IMR-90 (cell line): ENCODE results near the gene RPL37. TPM values are rescaled to one million over a fixed set of nuclear protein-coding genes. Genes with fewer than 3 reads are reported as not detected.

Experiments used
- ATAC-seq: fragments of 200-7000 bp; cut with Tn5 transposase; 2 replicates; pipeline ENCODE4 v1.9.1; 2020; ENCODE audit warnings: low read depth, mild to moderate bottlenecking, moderate library complexity
- BruUV-seq: library from RNA; stranded (reverse); fragments of 400-500 nt; replicated peaks from 2 replicates; lab custom pipeline; 2021; lab: Mats Ljungman, UMichigan
- CTCF ChIA-PET: fragments of 300-600 bp; formaldehyde crosslinking; extraction: SDS; loops from one replicate; lab custom pipeline; 2021; ENCODE audit warnings: antibody characterized with exemption; lab: Yijun Ruan, JAX
- POLR2A ChIA-PET: fragments of 300-600 bp; sonication (Branson Sonifier 250); formaldehyde crosslinking; loops from one replicate; lab custom pipeline; 2022; ENCODE audit warnings: antibody characterized with exemption; ENCODE audit not compliant: unreplicated experiment; lab: Charles Lee
- DNase-seq: peaks from one replicate; pipeline ENCODE4 v3.0.0; 2013
- H2AFZ ChIP-seq: replicated peaks from 2 replicates; pipeline ENCODE3; 2013; ENCODE audit warnings: low read length, mild to moderate bottlenecking; ENCODE audit not compliant: poor library complexity
- H2AK5ac ChIP-seq: 2 replicates; pipeline ENCODE4 v1.6.1; 2013; ENCODE audit warnings: low read depth, low read length, inconsistent platforms
- H2AK9ac ChIP-seq: replicated peaks from 2 replicates; pipeline ENCODE3; 2013; ENCODE audit warnings: mild to moderate bottlenecking, low read depth, low read length, moderate library complexity; ENCODE audit not compliant: poor library complexity
- H2BK120ac ChIP-seq: 2 replicates; pipeline ENCODE4 v1.6.1; 2013; ENCODE audit warnings: low read depth, low read length, inconsistent platforms
- H2BK15ac ChIP-seq: 3 replicates; pipeline ENCODE4 v1.6.1; 2013; ENCODE audit warnings: low read depth, low read length, inconsistent platforms
- H2BK20ac ChIP-seq: 2 replicates; pipeline ENCODE4 v1.6.1; 2013; ENCODE audit warnings: low read depth, mild to moderate bottlenecking, inconsistent platforms, low read length, moderate library complexity
- H2BK5ac ChIP-seq: 2 replicates; pipeline ENCODE4 v1.6.1; 2013; ENCODE audit warnings: mild to moderate bottlenecking, low read depth, low read length, inconsistent platforms; ENCODE audit not compliant: poor library complexity, severe bottlenecking
- H3K14ac ChIP-seq: replicated peaks from 2 replicates; pipeline ENCODE4 v1.6.1; 2013; ENCODE audit warnings: low read depth, low read length, inconsistent platforms
- H3K18ac ChIP-seq: 2 replicates; pipeline ENCODE4 v1.6.1; 2013; ENCODE audit warnings: low read depth, low read length, control low read depth
- H3K23ac ChIP-seq: 2 replicates; pipeline ENCODE4 v1.6.1; 2013; ENCODE audit warnings: low read depth, low read length, inconsistent platforms
- H3K27ac ChIP-seq: 2 replicates; pipeline ENCODE4 v1.5.1; 2013; ENCODE audit warnings: mild to moderate bottlenecking, control low read depth, low read length; ENCODE audit not compliant: insufficient read depth
- H3K27me3 ChIP-seq: 2 replicates; pipeline ENCODE4 v1.6.1; 2013; ENCODE audit warnings: low read length; ENCODE audit not compliant: control insufficient read depth, insufficient read depth
- H3K36me3 ChIP-seq: 2 replicates; pipeline ENCODE4 v1.6.1; 2013; ENCODE audit warnings: low read length, mixed read lengths; ENCODE audit not compliant: control insufficient read depth, insufficient read depth
- H3K4ac ChIP-seq: 2 replicates; pipeline ENCODE4 v1.6.1; 2013; ENCODE audit warnings: low read depth, low read length, inconsistent platforms
- H3K4me1 ChIP-seq: 2 replicates; pipeline ENCODE4 v1.6.1; 2013; ENCODE audit warnings: low read length, mixed read lengths; ENCODE audit not compliant: control insufficient read depth, insufficient read depth
- H3K4me2 ChIP-seq: 2 replicates; pipeline ENCODE4 v1.6.1; 2013; ENCODE audit warnings: low read depth, mild to moderate bottlenecking, control low read depth, low read length, moderate library complexity
- H3K4me3 ChIP-seq: 2 replicates; pipeline ENCODE4 v1.5.1; 2013; ENCODE audit warnings: low read depth, mild to moderate bottlenecking, control low read depth, low read length, moderate library complexity; ENCODE audit not compliant: insufficient read depth
- H3K56ac ChIP-seq: 2 replicates; pipeline ENCODE4 v1.6.1; 2013; ENCODE audit warnings: low read length, inconsistent platforms; ENCODE audit not compliant: insufficient read depth; ENCODE audit errors: extremely low read depth
- H3K79me1 ChIP-seq, 2 experiments: 2 replicates each; pipeline ENCODE4 v1.6.1; 2013; ENCODE audit warnings: low read length in 2 of 2, inconsistent platforms in 1 of 2, low read depth in 1 of 2
- H3K9ac ChIP-seq: 2 replicates; pipeline ENCODE4 v1.6.1; 2013; ENCODE audit warnings: low read depth, low read length, control low read depth
- H3K9me1 ChIP-seq: 2 replicates; pipeline ENCODE4 v1.6.1; 2013; ENCODE audit warnings: low read length, inconsistent platforms; ENCODE audit not compliant: insufficient read depth
- H3K9me3 ChIP-seq: 2 replicates; pipeline ENCODE4 v1.6.1; 2013; ENCODE audit warnings: low read length; ENCODE audit not compliant: control insufficient read depth, insufficient read depth
- H4K20me1 ChIP-seq: 2 replicates; pipeline ENCODE4 v1.6.1; 2013; ENCODE audit warnings: low read length, inconsistent platforms; ENCODE audit not compliant: insufficient read depth
- H4K5ac ChIP-seq: 2 replicates; pipeline ENCODE4 v1.6.1; 2013; ENCODE audit warnings: mild to moderate bottlenecking, low read depth, low read length, control low read depth
- H4K8ac ChIP-seq, 2 experiments: 2 replicates each; pipeline ENCODE4 v1.6.1; 2013; ENCODE audit warnings: low read depth in 2 of 2, low read length in 2 of 2, control low read depth in 1 of 2, inconsistent platforms in 1 of 2
- H4K91ac ChIP-seq: 2 replicates; pipeline ENCODE4 v1.6.1; 2013; ENCODE audit warnings: low read depth, low read length, inconsistent platforms; ENCODE audit not compliant: insufficient read depth
- CEBPB ChIP-seq: IDR thresholded peaks from 2 replicates; pipeline ENCODE4 v1.6.1; 2012; ENCODE audit warnings: low read depth, low read length, improper control_type of control experiment
- CHD1 ChIP-seq: IDR thresholded peaks from 2 replicates; pipeline ENCODE4 v1.6.1; 2012; ENCODE audit warnings: low read depth, low read length, improper control_type of control experiment
- ELK1 ChIP-seq: fragments of 150-350 bp; IDR thresholded peaks from 2 replicates; pipeline ENCODE4 v1.6.1; 2016; ENCODE audit warnings: low read depth, mild to moderate bottlenecking, low read length, moderate library complexity, borderline replicate concordance
- FOS ChIP-seq: fragments of 150-350 bp; IDR thresholded peaks from 2 replicates; pipeline ENCODE4 v1.6.1; 2016; ENCODE audit warnings: low read depth, low read length
- MXI1 ChIP-seq: IDR thresholded peaks from 2 replicates; pipeline ENCODE4 v1.6.1; 2012; ENCODE audit warnings: low read depth, mild to moderate bottlenecking, low read length, moderate library complexity, borderline replicate concordance
- POLR2A ChIP-seq: IDR thresholded peaks from 2 replicates; pipeline ENCODE4 v1.6.1; 2012; ENCODE audit warnings: mild to moderate bottlenecking, low read depth, low read length
- WGBS, 2 experiments: methylation state at CpG; one replicate each; pipeline versions ENCODE4 v1.1.5 to v1.1.7; 2013; ENCODE audit warnings: missing lambda C conversion rate in 2 of 2; ENCODE audit not compliant: insufficient read length in 1 of 2; ENCODE audit errors: extremely low coverage in 2 of 2; 5-methylcytosine and 5-hydroxymethylcytosine counted together
- dilution Hi-C: fragments of 300-500 bp; cut with HindIII; formaldehyde crosslinking; loops from one replicate; pipeline ENCODE4 v1.14.3; 2018; ENCODE audit warnings: low sequenced_read_pairs; ENCODE audit not compliant: unreplicated experiment
- in situ Hi-C: fragments of 300-500 bp; cut with MboI; formaldehyde crosslinking; loops from 3 replicates; pipeline ENCODE4 v1.14.3; 2019; ENCODE audit warnings: low sequenced_read_pairs, inconsistent platforms, mixed read lengths
- intact Hi-C: fragments of 100-400 bp; cut with micrococcal nuclease; formaldehyde crosslinking; loops from 2 replicates; pipeline ENCODE4 v1.10.0; 2022
- polyA plus RNA-seq, 3 experiments: library from polyadenylated mRNA; depleted of rRNA; stranded (reverse); fragments of >200 nt; gene quantifications; 2 replicates each; pipeline ENCODE4 v1.2.3, GENCODE V29; 2012; ENCODE audit warnings: low replicate concordance in 1 of 3
- total RNA-seq: library from RNA; depleted of rRNA; stranded (reverse); fragments of >200 nt; gene quantifications from 2 replicates; pipeline ENCODE4 v1.2.3, GENCODE V29; 2012
- TF ChIP-seq, protein P1 (sequence below): conservative IDR thresholded peaks from 2 replicates; pipeline ENCODE4 v1.5.1; 2012; ENCODE audit warnings: mild to moderate bottlenecking, low read depth, low read length, improper control_type of control experiment
- TF ChIP-seq, protein P2 (sequence below): fragments of 150-350 bp; IDR thresholded peaks from 2 replicates; pipeline ENCODE4 v1.6.1; 2017; ENCODE audit warnings: mild to moderate bottlenecking, antibody characterized with exemption, low read length, low read depth

RPL37 gene
- total and polyA plus RNA-seq, 2 of the 4 experiments (the other 2 are of a cell fraction): 35.3 to 294 TPM

- no peak overlapping the region for H3K9ac ChIP-seq
- in situ Hi-C loops (no loop called here), dilution Hi-C loops (no loop called here), intact Hi-C loops (no loop called here)
- H3K4me1 ChIP-seq: peaks cover 9% of the 10 kb centered on the region
- H3K23ac ChIP-seq: no peak overlapping the region
- BruUV-seq: no TSS peak
- H2BK5ac ChIP-seq: no peak overlapping the region
- H3K4me2 ChIP-seq: no peak overlapping the region
- H2AK9ac ChIP-seq: no peak overlapping the region
- ATAC-seq: no peak
- H4K20me1 ChIP-seq: peaks cover 82% of the 10 kb centered on the region
- peaks cover 12% of the 10 kb centered on the region for H3K36me3 ChIP-seq
- CTCF ChIA-PET: no interaction called here
- no peak overlapping the region for H2BK120ac ChIP-seq
- no peak overlapping the region for H4K8ac ChIP-seq
- no peak overlapping the region for H2AK5ac ChIP-seq
- no peak overlapping the region for H3K4me3 ChIP-seq
- no peak overlapping the region for H3K14ac ChIP-seq
- H3K18ac ChIP-seq: no peak overlapping the region
- H4K91ac ChIP-seq: no peak overlapping the region
- 100% methylated on average over 1 of the region's 3 CpGs; no CpG with 5 or more reads in 1 of the 2 experiments for WGBS, 2 experiments
- H3K9me1 ChIP-seq: no peaks in the 10 kb centered on the region; the same call in 1 of the 2 replicates
- POLR2A ChIA-PET: no interaction called here
- H3K9me3 ChIP-seq: no peaks in the 10 kb centered on the region
- H4K5ac ChIP-seq: no peak overlapping the region
- no peak overlapping the region for H3K56ac ChIP-seq
- H2AFZ ChIP-seq: no peak overlapping the region
- no peak overlapping the region for H3K27ac ChIP-seq
- no peak for TF ChIP-seq CEBPB
- TF ChIP-seq ELK1: no peak
- TF ChIP-seq MXI1: no peak
- TF ChIP-seq, protein P1, sequence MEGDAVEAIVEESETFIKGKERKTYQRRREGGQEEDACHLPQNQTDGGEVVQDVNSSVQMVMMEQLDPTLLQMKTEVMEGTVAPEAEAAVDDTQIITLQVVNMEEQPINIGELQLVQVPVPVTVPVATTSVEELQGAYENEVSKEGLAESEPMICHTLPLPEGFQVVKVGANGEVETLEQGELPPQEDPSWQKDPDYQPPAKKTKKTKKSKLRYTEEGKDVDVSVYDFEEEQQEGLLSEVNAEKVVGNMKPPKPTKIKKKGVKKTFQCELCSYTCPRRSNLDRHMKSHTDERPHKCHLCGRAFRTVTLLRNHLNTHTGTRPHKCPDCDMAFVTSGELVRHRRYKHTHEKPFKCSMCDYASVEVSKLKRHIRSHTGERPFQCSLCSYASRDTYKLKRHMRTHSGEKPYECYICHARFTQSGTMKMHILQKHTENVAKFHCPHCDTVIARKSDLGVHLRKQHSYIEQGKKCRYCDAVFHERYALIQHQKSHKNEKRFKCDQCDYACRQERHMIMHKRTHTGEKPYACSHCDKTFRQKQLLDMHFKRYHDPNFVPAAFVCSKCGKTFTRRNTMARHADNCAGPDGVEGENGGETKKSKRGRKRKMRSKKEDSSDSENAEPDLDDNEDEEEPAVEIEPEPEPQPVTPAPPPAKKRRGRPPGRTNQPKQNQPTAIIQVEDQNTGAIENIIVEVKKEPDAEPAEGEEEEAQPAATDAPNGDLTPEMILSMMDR: no peak
- TF ChIP-seq POLR2A: no peak
- TF ChIP-seq CHD1: no peak
- TF ChIP-seq, protein P2, sequence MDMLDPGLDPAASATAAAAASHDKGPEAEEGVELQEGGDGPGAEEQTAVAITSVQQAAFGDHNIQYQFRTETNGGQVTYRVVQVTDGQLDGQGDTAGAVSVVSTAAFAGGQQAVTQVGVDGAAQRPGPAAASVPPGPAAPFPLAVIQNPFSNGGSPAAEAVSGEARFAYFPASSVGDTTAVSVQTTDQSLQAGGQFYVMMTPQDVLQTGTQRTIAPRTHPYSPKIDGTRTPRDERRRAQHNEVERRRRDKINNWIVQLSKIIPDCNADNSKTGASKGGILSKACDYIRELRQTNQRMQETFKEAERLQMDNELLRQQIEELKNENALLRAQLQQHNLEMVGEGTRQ: no peak
- no peak for TF ChIP-seq FOS
- H3K27me3 ChIP-seq: no peaks in the 10 kb centered on the region
- DNase-seq: no peak
- H2BK15ac ChIP-seq: no peak overlapping the region
- no peak overlapping the region for H3K4ac ChIP-seq
- no peak overlapping the region for H2BK20ac ChIP-seq
- H3K79me1 ChIP-seq: peaks cover 12 to 47% of the 10 kb centered on the region in 2 experiments
Measured at GRCh38 chr5:40780858-40781257, 54.2 kb downstream of the RPL37 start.
